HEK293 (cell line): Measurements from ENCODE around the gene IGSF1.

Experiments
- CTCF ChIA-PET: fragments of 350-600 bp; formaldehyde crosslinking; extraction: SDS; loops from one replicate; lab custom pipeline; 2021; ENCODE audit warnings: antibody characterized with exemption; lab: Yijun Ruan, JAX
- POLR2A ChIA-PET: fragments of 300-600 bp; formaldehyde crosslinking; extraction: SDS; loops from one replicate; lab custom pipeline; 2020; ENCODE audit warnings: antibody characterized with exemption, inconsistent platforms; lab: Yijun Ruan, JAX
- H3K27ac ChIP-seq: fragments of 200-500 bp; sonication (Bioruptor generic); 2 replicates; pipeline ENCODE4 v1.5.1; 2014; ENCODE audit warnings: low read depth, low read length, control low read depth, inconsistent platforms; ENCODE audit errors: extremely low read depth
- H3K36me3 ChIP-seq, 2 experiments: fragments of 200-500 bp in 1 of 2; sonication (Bioruptor generic) in 1 of 2; 1 replicate in 1 of 2; 2 replicates in 1 of 2; pipeline ENCODE4 v1.5.1; 2014 to 2017; ENCODE audit warnings: inconsistent platforms in 2 of 2, low read length in 2 of 2; ENCODE audit not compliant: control insufficient read depth in 2 of 2, insufficient read depth in 1 of 2
- H3K4me1 ChIP-seq: fragments of 200-500 bp; sonication (Bioruptor generic); 2 replicates; pipeline ENCODE4 v1.5.1; 2014; ENCODE audit warnings: mild to moderate bottlenecking, low read length, inconsistent platforms; ENCODE audit not compliant: control insufficient read depth, insufficient read depth
- H3K4me3 ChIP-seq: 2 replicates; pipeline ENCODE4 v1.5.1; 2011; ENCODE audit warnings: low read depth, mild to moderate bottlenecking, control low read depth, low read length, moderate library complexity
- H3K9me3 ChIP-seq: fragments of 200-500 bp; sonication (Bioruptor generic); 2 replicates; pipeline ENCODE4 v1.5.1; 2014; ENCODE audit warnings: low read depth, low read length, inconsistent platforms; ENCODE audit not compliant: control insufficient read depth, insufficient read depth
- BCL6B ChIP-seq: fragments of 450-650 bp; formaldehyde crosslinking; IDR thresholded peaks from 2 replicates; pipeline ENCODE4 v1.5.1; 2017; ENCODE audit warnings: missing biosample characterization, missing genetic modification characterization
- HOXC10 ChIP-seq: sonication (generic); formaldehyde crosslinking; IDR thresholded peaks from 2 replicates; pipeline ENCODE4 v1.8.1; 2023; ENCODE audit warnings: mild to moderate bottlenecking, missing genetic modification reagents
- PRDM10 ChIP-seq: fragments of 450-650 bp; formaldehyde crosslinking; IDR thresholded peaks from 2 replicates; pipeline ENCODE4 v1.5.1; 2016; ENCODE audit warnings: missing biosample characterization, missing genetic modification characterization
- ZNF544 ChIP-seq: fragments of 450-650 bp; formaldehyde crosslinking; IDR thresholded peaks from 2 replicates; pipeline ENCODE4 v1.5.0; 2017; ENCODE audit warnings: missing biosample characterization, missing genetic modification characterization
- ZNF692 ChIP-seq: fragments of 450-650 bp; formaldehyde crosslinking; IDR thresholded peaks from 2 replicates; pipeline ENCODE4 v1.5.1; 2016; ENCODE audit warnings: missing biosample characterization, missing genetic modification characterization
- ZNF768 ChIP-seq: fragments of 450-650 bp; formaldehyde crosslinking; IDR thresholded peaks from 2 replicates; pipeline ENCODE4 v1.5.1; 2018; ENCODE audit warnings: missing biosample characterization, mild to moderate bottlenecking, missing genetic modification characterization
- ZNF791 ChIP-seq: fragments of 450-650 bp; formaldehyde crosslinking; IDR thresholded peaks from 2 replicates; pipeline ENCODE4 v1.5.1; 2016; ENCODE audit warnings: missing biosample characterization, missing genetic modification characterization
- ZSCAN4 ChIP-seq: fragments of 450-650 bp; formaldehyde crosslinking; IDR thresholded peaks from 2 replicates; pipeline ENCODE4 v1.5.1; 2017; ENCODE audit warnings: missing biosample characterization, missing genetic modification characterization
- TF ChIP-seq, protein P1 (sequence below): fragments of 450-650 bp; formaldehyde crosslinking; IDR thresholded peaks from 2 replicates; pipeline ENCODE4 v1.5.1; 2016; ENCODE audit warnings: missing biosample characterization, missing genetic modification characterization, borderline replicate concordance
- TF ChIP-seq, protein P2 (sequence below): fragments of 450-650 bp; formaldehyde crosslinking; IDR thresholded peaks from 2 replicates; pipeline ENCODE4 v1.5.1; 2016; ENCODE audit warnings: missing biosample characterization, missing genetic modification characterization
- TF ChIP-seq, protein P3 (sequence below): fragments of 450-650 bp; formaldehyde crosslinking; IDR thresholded peaks from 2 replicates; pipeline ENCODE4 v1.5.1; 2016; ENCODE audit warnings: missing biosample characterization, missing genetic modification characterization
- TF ChIP-seq, protein P4 (sequence below): fragments of 450-650 bp; formaldehyde crosslinking; IDR thresholded peaks from 2 replicates; pipeline ENCODE4 v1.5.1; 2016; ENCODE audit warnings: missing biosample characterization, missing genetic modification characterization
- TF ChIP-seq, protein P5 (sequence below): fragments of 450-650 bp; formaldehyde crosslinking; IDR thresholded peaks from 2 replicates; pipeline ENCODE4 v1.5.1; 2016; ENCODE audit warnings: missing biosample characterization, missing genetic modification characterization

IGSF1 gene

DNA sequence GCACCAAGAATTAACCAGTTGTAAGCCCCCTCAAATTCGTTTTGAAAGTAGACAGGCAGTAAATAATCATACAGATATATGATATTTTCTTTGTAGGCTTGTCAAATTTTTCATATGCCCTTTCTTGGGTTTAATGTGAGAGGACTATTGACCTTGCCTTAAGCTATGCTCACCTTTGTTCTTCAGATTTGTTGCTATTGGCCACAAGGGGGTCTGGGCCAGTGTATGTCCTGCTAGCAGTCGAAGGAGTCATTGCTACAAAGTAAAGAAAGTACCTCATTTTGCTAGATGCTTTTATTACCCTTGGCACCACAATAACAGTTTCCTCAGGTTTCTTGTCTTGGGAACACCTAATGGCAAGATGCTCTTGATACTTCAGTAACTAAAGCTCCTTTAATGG, 51.7 kb downstream of the IGSF1 start (continued):
- TF ChIP-seq, protein P1, sequence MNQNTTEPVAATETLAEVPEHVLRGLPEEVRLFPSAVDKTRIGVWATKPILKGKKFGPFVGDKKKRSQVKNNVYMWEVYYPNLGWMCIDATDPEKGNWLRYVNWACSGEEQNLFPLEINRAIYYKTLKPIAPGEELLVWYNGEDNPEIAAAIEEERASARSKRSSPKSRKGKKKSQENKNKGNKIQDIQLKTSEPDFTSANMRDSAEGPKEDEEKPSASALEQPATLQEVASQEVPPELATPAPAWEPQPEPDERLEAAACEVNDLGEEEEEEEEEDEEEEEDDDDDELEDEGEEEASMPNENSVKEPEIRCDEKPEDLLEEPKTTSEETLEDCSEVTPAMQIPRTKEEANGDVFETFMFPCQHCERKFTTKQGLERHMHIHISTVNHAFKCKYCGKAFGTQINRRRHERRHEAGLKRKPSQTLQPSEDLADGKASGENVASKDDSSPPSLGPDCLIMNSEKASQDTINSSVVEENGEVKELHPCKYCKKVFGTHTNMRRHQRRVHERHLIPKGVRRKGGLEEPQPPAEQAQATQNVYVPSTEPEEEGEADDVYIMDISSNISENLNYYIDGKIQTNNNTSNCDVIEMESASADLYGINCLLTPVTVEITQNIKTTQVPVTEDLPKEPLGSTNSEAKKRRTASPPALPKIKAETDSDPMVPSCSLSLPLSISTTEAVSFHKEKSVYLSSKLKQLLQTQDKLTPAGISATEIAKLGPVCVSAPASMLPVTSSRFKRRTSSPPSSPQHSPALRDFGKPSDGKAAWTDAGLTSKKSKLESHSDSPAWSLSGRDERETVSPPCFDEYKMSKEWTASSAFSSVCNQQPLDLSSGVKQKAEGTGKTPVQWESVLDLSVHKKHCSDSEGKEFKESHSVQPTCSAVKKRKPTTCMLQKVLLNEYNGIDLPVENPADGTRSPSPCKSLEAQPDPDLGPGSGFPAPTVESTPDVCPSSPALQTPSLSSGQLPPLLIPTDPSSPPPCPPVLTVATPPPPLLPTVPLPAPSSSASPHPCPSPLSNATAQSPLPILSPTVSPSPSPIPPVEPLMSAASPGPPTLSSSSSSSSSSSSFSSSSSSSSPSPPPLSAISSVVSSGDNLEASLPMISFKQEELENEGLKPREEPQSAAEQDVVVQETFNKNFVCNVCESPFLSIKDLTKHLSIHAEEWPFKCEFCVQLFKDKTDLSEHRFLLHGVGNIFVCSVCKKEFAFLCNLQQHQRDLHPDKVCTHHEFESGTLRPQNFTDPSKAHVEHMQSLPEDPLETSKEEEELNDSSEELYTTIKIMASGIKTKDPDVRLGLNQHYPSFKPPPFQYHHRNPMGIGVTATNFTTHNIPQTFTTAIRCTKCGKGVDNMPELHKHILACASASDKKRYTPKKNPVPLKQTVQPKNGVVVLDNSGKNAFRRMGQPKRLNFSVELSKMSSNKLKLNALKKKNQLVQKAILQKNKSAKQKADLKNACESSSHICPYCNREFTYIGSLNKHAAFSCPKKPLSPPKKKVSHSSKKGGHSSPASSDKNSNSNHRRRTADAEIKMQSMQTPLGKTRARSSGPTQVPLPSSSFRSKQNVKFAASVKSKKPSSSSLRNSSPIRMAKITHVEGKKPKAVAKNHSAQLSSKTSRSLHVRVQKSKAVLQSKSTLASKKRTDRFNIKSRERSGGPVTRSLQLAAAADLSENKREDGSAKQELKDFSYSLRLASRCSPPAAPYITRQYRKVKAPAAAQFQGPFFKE (tag by site-specific recombination) = no peak

DNA sequence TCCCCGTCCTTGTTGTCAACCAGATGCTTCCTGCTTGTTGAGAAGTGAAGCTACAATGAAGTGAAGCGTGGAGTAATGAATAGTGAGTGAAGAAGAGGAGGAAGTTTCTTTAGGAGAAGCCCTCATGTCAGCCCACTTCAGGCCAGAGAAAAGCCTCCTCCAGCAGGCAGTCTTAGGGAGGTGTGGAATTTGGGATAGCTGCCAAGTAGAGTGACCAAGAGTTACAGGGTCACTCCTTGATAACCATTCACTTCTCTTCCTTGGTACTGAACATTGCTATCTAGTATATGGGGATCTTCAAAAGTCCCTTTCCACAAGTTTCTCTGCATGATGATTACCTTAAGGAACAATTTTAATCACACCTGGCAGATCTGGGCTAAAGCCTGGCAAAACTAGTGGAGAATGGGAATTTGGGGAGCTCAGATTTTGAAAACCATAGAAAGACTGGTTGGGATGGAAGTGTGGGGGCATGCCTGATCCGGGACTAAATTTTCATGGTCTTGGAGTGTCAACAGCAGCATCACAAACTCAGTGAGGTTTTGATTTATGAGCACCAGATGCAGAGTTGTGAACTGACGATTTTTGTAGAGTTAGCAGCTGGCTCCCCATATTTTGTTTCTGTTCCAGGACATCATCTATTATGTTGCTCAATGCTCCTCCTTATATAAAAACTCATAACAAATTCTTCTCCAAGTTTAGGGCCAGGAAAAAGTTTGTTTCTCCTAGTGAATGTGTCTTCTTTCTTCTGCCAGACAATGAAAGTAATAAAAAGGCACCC, 53.1 kb downstream of the IGSF1 start:
- CTCF ChIA-PET = no interaction called here
- no peaks in the 10 kb centered on the region for H3K9me3 ChIP-seq
- H3K4me3 ChIP-seq = no peak overlapping the region
- H3K4me1 ChIP-seq = no peaks in the 10 kb centered on the region
- H3K27ac ChIP-seq = no peak overlapping the region
- no peak for TF ChIP-seq ZSCAN4 (tag by site-specific recombination)
- no peak for TF ChIP-seq ZNF768 (tag by site-specific recombination)
- no peak for TF ChIP-seq HOXC10 (CRISPR knock-in tag)
- no peak for TF ChIP-seq ZNF791
- TF ChIP-seq, protein P2, sequence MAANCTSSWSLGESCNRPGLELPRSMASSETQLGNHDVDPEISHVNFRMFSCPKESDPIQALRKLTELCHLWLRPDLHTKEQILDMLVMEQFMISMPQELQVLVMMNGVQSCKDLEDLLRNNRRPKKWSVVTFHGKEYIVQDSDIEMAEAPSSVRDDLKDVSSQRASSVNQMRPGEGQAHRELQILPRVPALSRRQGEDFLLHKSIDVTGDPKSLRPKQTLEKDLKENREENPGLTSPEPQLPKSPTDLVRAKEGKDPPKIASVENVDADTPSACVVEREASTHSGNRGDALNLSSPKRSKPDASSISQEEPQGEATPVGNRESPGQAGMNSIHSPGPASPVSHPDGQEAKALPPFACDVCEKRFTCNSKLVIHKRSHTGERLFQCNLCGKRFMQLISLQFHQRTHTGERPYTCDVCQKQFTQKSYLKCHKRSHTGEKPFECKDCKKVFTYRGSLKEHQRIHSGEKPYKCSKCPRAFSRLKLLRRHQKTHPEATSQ (tag by site-specific recombination) = no peak
- TF ChIP-seq ZNF544 = no peak
- TF ChIP-seq, protein P3, sequence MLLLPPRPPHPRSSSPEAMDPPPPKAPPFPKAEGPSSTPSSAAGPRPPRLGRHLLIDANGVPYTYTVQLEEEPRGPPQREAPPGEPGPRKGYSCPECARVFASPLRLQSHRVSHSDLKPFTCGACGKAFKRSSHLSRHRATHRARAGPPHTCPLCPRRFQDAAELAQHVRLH = no peak
- TF ChIP-seq BCL6B (tag by site-specific recombination) = no peak
- TF ChIP-seq PRDM10 (tag by site-specific recombination) = no peak
- TF ChIP-seq, protein P4, sequence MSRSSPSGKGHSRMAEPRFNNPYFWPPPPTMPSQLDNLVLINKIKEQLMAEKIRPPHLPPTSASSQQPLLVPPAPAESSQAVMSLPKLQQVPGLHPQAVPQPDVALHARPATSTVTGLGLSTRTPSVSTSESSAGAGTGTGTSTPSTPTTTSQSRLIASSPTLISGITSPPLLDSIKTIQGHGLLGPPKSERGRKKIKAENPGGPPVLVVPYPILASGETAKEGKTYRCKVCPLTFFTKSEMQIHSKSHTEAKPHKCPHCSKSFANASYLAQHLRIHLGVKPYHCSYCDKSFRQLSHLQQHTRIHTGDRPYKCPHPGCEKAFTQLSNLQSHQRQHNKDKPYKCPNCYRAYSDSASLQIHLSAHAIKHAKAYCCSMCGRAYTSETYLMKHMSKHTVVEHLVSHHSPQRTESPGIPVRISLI (tag by site-specific recombination) = no peak
- no peak for TF ChIP-seq ZNF692
- TF ChIP-seq, protein P5, sequence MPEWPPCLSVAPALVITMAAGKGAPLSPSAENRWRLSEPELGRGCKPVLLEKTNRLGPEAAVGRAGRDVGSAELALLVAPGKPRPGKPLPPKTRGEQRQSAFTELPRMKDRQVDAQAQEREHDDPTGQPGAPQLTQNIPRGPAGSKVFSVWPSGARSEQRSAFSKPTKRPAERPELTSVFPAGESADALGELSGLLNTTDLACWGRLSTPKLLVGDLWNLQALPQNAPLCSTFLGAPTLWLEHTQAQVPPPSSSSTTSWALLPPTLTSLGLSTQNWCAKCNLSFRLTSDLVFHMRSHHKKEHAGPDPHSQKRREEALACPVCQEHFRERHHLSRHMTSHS (tag by site-specific recombination) = no peak
- TF ChIP-seq, all 188 proteins: peak for 0
- H3K36me3 ChIP-seq = no peaks in the 10 kb centered on the region
- POLR2A ChIA-PET = no interaction called here
